Panc1 (cell line): ENCODE data around the gene TESMIN. TPM values are rescaled to one million over a fixed set of nuclear protein-coding genes. Genes with fewer than 3 reads are reported as not detected.

ENCODE experiments used
- ATAC-seq: fragments of 200-7000 bp; cut with Tn5 transposase; 2 replicates; pipeline ENCODE4 v1.9.1; 2020; ENCODE audit warnings: mild to moderate bottlenecking, moderate library complexity
- BruUV-seq: library from RNA; stranded (reverse); fragments of 400-500 nt; replicated peaks from 2 replicates; lab custom pipeline; 2021; lab: Mats Ljungman, UMichigan
- CTCF ChIA-PET: fragments of 300-600 bp; sonication (Branson Sonifier 250); formaldehyde crosslinking; loops from one replicate; lab custom pipeline; 2022; ENCODE audit warnings: antibody characterized with exemption; lab: Charles Lee
- POLR2A ChIA-PET: fragments of 300-600 bp; sonication (Branson Sonifier 250); formaldehyde crosslinking; loops from one replicate; lab custom pipeline; 2022; ENCODE audit warnings: antibody characterized with exemption; lab: Charles Lee
- DNase-seq: peaks from one replicate; pipeline ENCODE4 v3.0.0-alpha.2; 2010; ENCODE audit warnings: low read depth, low spot score
- H3K27ac ChIP-seq: 2 replicates; pipeline ENCODE4 v1.5.1; 2011; ENCODE audit warnings: mild to moderate bottlenecking, low read length, inconsistent platforms
- H3K27me3 ChIP-seq: fragments of 200-500 bp; sonication (Bioruptor generic); 2 replicates; pipeline ENCODE4 v1.6.0; 2014; ENCODE audit warnings: low read length, inconsistent platforms; ENCODE audit not compliant: control insufficient read depth, insufficient read depth
- H3K36me3 ChIP-seq: fragments of 200-500 bp; sonication (Bioruptor generic); 2 replicates; pipeline ENCODE4 v1.5.1; 2014; ENCODE audit warnings: inconsistent platforms, mild to moderate bottlenecking, low read length, moderate library complexity; ENCODE audit not compliant: control insufficient read depth, insufficient read depth
- H3K4me1 ChIP-seq: 2 replicates; pipeline ENCODE4 v1.5.1; 2011; ENCODE audit warnings: inconsistent platforms, mild to moderate bottlenecking, low read length, moderate library complexity; ENCODE audit not compliant: control insufficient read depth, insufficient read depth
- H3K4me3 ChIP-seq, 2 experiments: 2 replicates each; pipeline ENCODE4 v1.5.1; 2011 to 2012; ENCODE audit warnings: low read depth in 2 of 2, low read length in 2 of 2, mild to moderate bottlenecking in 2 of 2, inconsistent platforms in 1 of 2, moderate library complexity in 1 of 2
- H3K9me3 ChIP-seq: fragments of 200-500 bp; sonication (Bioruptor generic); 2 replicates; pipeline ENCODE4 v1.5.1; 2014; ENCODE audit warnings: low read depth, mild to moderate bottlenecking, inconsistent platforms, low read length, moderate library complexity; ENCODE audit not compliant: control insufficient read depth, insufficient read depth
- POLR2AphosphoS5 ChIP-seq: IDR thresholded peaks from 2 replicates; pipeline ENCODE4 v1.6.1; 2012; ENCODE audit warnings: mild to moderate bottlenecking, low read depth, low read length, moderate library complexity
- SIN3A ChIP-seq: IDR thresholded peaks from 2 replicates; pipeline ENCODE4 v1.6.1; 2012; ENCODE audit warnings: low read depth, mild to moderate bottlenecking, low read length, moderate library complexity, borderline replicate concordance; ENCODE audit not compliant: insufficient read depth
- TCF7L2 ChIP-seq: IDR thresholded peaks from 2 replicates; pipeline ENCODE4 v1.6.1; 2011; ENCODE audit warnings: mild to moderate bottlenecking, low read depth, low read length, inconsistent platforms
- in situ Hi-C: cut with HindIII; loops from 2 replicates; pipeline ENCODE4 v1.10.0; 2016; ENCODE audit warnings: low sequenced_read_pairs, low pct_unique_long_range_greater_than_20kb
- intact Hi-C: fragments of 100-400 bp; cut with micrococcal nuclease; formaldehyde crosslinking; loops from one replicate; pipeline ENCODE4 v1.10.0; 2022; ENCODE audit not compliant: unreplicated experiment
- total RNA-seq: library from RNA; stranded (reverse); gene quantifications from one replicate; pipeline ENCODE4 v1.2.1, GENCODE V29; 2021; ENCODE audit not compliant: unreplicated experiment
- TF ChIP-seq, protein P1 (sequence below): fragments of 450-650 bp; IDR thresholded peaks from 2 replicates; pipeline ENCODE4 v1.5.1; 2017; ENCODE audit warnings: mild to moderate bottlenecking
- TF ChIP-seq, protein P2 (sequence below), 2 experiments: IDR thresholded peaks; 2 replicates each; pipeline ENCODE4 v1.6.1; 2011 to 2012; ENCODE audit warnings: low read depth in 2 of 2, control low read depth in 1 of 2, low read length in 1 of 2, mild to moderate bottlenecking in 1 of 2, moderate library complexity in 1 of 2; ENCODE audit not compliant: insufficient read depth in 1 of 2

Gene TESMIN
- total RNA-seq, 1 experiment from 2014 or later: 47.6 TPM

DNA sequence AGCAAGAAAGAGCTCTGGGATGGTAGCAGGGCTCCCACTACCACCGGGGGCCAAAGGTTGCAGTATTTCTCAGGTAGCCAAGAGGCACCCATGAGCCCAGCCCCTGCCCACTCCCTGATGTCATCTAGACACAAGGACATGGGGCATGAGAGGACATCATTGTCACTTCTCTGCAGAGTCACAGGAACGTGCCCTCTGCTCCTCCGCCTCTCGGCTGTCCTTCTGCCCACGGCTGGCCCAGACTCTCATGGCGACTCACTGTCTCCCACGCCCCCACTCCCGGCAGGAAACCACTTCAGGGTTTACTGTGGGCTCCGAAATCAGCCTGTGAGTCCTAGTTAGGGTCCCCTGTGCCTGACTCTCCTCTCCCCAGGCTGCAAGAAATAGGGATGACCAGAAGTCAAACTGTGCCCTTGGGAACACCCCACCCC, 68.8 kb downstream of the TESMIN start:
- TF ChIP-seq, protein P1, sequence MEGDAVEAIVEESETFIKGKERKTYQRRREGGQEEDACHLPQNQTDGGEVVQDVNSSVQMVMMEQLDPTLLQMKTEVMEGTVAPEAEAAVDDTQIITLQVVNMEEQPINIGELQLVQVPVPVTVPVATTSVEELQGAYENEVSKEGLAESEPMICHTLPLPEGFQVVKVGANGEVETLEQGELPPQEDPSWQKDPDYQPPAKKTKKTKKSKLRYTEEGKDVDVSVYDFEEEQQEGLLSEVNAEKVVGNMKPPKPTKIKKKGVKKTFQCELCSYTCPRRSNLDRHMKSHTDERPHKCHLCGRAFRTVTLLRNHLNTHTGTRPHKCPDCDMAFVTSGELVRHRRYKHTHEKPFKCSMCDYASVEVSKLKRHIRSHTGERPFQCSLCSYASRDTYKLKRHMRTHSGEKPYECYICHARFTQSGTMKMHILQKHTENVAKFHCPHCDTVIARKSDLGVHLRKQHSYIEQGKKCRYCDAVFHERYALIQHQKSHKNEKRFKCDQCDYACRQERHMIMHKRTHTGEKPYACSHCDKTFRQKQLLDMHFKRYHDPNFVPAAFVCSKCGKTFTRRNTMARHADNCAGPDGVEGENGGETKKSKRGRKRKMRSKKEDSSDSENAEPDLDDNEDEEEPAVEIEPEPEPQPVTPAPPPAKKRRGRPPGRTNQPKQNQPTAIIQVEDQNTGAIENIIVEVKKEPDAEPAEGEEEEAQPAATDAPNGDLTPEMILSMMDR: no peak
- no peak for TF ChIP-seq SIN3A
- TF ChIP-seq TCF7L2: no peak

DNA sequence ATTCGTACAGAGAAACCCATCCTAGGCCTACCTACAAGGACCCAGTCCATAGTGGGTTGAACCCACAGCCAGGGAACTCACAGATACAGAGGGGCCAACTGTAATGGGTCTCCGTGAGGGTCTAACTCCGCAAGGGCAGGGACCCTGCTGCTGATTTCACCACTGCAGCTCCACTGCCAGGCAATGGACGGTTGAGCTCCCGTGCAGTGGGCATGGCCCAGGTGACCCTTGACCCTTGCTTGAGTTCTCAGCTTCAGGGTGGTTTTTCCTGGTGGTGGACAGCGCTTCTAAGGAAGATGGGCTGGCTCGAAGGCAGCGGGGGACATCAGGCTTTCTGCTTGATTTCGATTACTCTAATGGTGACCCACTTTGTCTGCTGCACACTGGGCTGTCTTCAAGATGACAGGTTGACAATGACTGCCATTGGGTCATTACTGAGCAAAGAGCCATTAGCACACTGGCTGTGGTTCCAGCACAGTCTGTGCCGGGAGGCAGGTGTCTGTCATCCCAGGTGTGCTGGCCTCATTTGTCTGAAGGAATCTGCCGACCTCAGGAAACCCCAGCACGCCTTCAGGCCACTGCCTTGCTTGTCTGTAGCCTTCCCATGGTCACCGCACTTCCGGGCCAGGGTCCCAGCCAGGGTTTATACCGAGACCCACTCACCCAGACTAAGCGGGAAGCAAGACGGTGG, 70.6 kb downstream of the TESMIN start:
- Histone ChIP-seq H3K9me3 (no peaks in the 10 kb centered on the region), H3K36me3 (no peaks in the 10 kb centered on the region), H3K27me3 (peaks cover 4% of the 10 kb centered on the region; the same call in 1 of the 2 replicates), H3K4me3 (no peak overlapping the region), H3K4me1 (peaks cover 3% of the 10 kb centered on the region; the same call in 1 of the 2 replicates), H3K27ac (no peak overlapping the region)
- POLR2A ChIA-PET: no interaction called here
- DNase-seq (no peak), ATAC-seq (no peak)
- intact Hi-C loops: no loop called here
- no TSS peak for BruUV-seq
- in situ Hi-C loops: no loop called here
- TF ChIP-seq POLR2AphosphoS5 (no peak), TCF7L2 (no peak), SIN3A (no peak)
- TF ChIP-seq, protein P1: no peak
- TF ChIP-seq, protein P2, sequence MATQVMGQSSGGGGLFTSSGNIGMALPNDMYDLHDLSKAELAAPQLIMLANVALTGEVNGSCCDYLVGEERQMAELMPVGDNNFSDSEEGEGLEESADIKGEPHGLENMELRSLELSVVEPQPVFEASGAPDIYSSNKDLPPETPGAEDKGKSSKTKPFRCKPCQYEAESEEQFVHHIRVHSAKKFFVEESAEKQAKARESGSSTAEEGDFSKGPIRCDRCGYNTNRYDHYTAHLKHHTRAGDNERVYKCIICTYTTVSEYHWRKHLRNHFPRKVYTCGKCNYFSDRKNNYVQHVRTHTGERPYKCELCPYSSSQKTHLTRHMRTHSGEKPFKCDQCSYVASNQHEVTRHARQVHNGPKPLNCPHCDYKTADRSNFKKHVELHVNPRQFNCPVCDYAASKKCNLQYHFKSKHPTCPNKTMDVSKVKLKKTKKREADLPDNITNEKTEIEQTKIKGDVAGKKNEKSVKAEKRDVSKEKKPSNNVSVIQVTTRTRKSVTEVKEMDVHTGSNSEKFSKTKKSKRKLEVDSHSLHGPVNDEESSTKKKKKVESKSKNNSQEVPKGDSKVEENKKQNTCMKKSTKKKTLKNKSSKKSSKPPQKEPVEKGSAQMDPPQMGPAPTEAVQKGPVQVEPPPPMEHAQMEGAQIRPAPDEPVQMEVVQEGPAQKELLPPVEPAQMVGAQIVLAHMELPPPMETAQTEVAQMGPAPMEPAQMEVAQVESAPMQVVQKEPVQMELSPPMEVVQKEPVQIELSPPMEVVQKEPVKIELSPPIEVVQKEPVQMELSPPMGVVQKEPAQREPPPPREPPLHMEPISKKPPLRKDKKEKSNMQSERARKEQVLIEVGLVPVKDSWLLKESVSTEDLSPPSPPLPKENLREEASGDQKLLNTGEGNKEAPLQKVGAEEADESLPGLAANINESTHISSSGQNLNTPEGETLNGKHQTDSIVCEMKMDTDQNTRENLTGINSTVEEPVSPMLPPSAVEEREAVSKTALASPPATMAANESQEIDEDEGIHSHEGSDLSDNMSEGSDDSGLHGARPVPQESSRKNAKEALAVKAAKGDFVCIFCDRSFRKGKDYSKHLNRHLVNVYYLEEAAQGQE (IDR thresholded peaks at IDR 0.05; ENCODE audit: insufficient read depth in 1 of 2, low read depth in 2 of 2, low read length in 1 of 2): no peak
- CTCF ChIA-PET: no interaction called here

More for the DNA sequence above, 68.8 kb downstream of the TESMIN start:
- no peak overlapping the region for H3K27ac ChIP-seq
- ATAC-seq: no peak
- no peak overlapping the region for H3K4me3 ChIP-seq
- H3K36me3 ChIP-seq: no peaks in the 10 kb centered on the region
- no TSS peak for BruUV-seq
- intact Hi-C loops: no loop called here
- in situ Hi-C loops: no loop called here
- DNase-seq: no peak
- CTCF ChIA-PET: no interaction called here
- H3K27me3 ChIP-seq: peaks cover 4% of the 10 kb centered on the region; the same call in 1 of the 2 replicates
- POLR2A ChIA-PET: no interaction called here
- peaks cover 3% of the 10 kb centered on the region; the same call in 1 of the 2 replicates for H3K4me1 ChIP-seq
- no peaks in the 10 kb centered on the region for H3K9me3 ChIP-seq
